Stimulated activated CD4-positive, alpha-beta T cell treated with anti-CD3 and anti-CD28 coated beads, Interleukin-15, amount 100 ng/mL, for 48 hours (primary cell): ENCODE measurements around the gene ZSWIM6.

Experiments used
- DNase-seq, 2 donors: peaks; one replicate each; pipeline ENCODE4 v3.0.0-alpha.2; 2020; ENCODE audit warnings: low read depth in 2 of 2

ZSWIM6 gene

DNA sequence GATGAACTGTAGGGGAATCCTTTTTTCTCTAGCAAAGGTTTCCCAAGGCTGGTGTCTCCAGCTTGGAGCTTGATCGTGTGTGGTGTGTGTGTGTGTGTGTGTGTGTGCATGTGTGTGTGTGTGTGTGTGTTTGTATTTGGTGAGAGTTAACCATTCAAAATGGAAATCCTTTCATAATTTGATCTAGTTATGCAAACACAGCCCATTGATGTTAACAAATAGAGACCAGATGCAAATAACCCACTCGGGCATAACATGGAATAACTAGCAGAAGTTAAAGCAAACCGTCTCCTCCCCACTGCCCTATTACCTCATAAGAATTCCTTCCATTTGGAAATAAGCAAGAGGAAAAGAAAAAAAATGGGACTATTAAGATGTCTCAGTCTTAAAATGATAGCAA lies 24.9 kb upstream of the ZSWIM6 start:
- DNase-seq, result no peak

DNA sequence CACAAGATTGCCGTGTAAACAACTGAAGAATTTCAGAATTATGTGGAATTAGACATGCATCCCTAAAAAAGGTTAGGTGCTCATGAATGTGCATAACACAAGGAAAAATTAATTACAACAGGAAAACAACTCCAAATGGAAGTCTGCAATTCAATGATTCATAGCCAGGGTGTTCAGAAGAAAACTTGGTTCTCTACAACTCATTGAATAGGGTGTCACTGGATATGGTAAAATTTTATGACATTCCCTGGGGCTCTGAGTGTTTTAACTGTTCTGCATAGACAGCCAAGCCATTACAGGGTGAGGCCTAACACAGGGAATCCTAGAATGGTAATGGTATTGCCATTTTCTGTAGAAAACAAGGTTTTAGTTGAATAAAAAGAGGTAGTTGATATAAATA lies 24.4 kb upstream of the ZSWIM6 start:
- DNase-seq, result no peak

DNA sequence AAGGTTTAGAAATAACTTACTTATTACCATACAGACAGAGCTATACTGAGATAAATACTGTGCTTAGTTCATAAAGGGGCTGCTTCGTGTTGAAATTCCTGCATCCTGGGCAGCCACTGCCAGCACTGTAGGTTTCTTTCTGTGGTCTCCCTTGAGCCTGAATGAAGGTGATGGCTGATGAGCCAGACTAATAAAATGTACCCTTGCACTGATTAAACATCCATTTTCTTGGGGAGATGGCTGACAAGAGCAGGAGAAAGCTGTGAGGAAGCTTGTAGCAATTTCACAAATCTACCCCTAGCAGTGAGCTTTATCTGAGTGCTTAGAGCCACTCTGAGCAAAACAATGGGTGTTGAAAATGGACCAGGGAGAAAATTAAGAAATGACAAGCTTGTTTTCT lies 23.3 kb upstream of the ZSWIM6 start:
- DNase-seq, result no peak

DNA sequence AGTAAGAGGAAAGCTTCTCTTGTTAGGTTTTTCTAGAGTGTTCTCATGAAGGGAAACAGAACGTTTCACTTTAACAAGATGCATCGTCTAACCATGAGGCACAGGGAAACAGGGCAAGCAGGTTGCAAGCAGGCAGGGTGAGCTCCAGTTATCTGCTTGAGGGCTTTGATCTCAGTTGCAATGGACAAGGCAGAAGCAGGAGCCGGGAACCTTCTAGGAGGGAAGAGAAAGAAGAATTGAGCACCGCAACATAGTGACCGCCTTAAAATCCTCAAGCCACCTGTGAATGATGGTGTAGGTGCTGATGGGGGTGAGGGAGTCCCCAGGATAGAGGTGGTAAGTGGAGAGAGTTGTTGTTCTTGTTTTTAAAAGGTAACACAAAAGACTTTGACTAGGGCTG lies 22.9 kb upstream of the ZSWIM6 start:
- DNase-seq, result no peak

DNA sequence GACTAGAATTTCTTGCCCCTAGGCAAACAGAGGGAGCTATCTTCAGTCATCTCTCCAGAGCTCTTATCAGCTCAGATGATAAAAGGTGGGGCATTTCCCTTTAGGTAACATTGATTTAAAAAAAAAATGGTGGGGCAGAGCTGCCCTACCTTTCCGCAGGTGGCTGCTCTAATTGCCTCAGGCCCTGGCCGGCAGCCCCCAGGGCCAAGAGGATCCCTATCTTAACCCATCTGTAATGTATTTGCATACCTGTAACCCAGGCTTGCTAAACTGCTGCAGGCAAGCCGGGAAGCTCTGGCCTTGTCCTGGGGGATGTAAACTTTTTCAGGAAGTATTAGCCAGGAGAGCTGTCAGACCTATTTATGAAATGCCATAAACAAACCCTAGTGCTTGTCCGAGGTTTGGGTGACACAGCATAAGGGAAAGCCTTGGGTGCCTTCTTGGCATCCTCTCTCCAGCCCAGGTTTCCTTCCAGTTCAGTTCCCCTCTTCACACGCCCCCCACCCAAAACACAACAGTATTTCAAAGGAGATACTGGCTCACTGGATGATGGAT lies 20.9 kb upstream of the ZSWIM6 start:
- DNase-seq, result no peak

DNA sequence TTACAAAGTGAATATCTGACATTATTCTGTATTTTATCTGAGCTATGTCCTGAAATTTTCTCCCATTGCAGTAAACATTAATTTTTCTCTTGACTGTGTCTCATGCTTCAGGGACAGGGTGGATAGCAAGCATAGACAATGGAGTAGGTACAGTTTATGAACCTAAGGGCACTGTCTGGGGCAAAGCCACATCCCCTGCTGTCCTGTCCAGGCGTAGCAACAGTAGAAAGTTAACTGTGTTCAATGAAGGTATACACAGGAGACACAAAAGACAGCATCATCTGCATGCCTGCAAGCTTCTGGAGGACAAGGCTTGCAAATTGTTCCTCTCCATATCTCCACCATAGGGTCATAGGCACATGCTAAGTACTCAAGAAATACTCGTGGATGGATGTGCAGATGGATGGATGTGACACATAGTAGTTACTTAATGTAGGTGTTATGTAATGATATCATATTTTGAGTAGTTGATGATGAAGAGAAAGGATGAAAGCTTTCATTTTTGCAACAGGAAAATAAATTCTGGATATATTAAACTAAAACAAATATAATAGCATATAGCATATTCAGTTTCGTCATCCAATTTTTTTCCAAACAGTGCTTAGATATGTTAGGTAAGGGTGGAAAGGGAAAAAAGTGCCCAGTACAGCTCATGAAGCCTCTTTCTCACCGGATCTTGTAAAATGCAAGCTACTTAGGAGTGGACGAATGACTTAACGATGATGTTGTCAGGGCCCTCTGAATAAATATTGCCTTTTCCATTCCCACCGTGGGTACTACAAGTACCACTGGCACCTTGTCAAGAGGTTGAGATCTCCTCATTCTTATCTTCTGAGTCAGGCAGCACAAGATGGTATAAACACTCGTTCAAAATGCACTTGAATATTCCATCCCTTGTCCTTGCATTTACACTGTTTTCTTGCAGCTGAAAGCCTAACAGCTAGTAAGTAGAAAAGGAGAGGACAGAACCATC lies 19.9 kb upstream of the ZSWIM6 start:
- DNase-seq, result no peak

DNA sequence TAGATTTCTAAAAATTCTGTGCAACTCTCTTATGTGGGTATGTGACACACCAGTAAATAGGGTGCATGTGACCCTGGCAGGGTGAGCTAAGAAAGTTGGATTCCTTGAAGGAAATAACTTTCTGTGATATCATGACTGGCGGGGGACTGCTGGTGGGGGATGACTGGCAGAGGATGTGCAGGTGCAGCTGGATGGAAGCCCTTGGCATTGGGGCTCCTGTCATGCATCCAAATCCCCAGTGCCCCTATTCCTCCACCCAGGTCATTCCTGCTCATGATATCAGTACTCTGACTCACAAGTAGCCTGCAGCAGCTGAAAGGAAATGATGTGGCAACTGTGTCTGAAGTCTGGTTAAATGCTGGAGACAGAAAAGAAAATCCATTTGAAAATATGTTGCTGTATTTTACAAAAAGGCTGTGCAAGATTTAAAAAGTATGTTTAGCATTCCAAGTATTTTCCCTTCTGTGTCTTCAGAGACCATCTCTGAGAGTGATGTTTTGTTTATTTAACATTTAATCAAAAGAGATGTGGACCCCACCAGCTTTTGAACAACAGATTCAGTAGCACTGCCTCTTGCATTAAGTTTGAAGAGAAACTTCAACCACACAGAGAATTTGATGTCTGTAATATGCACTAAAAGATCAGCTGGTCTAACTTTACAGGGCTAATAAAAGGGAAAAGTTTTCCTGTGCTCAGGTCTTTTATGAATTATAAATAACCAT lies 17.9 kb upstream of the ZSWIM6 start:
- no peak for DNase-seq

DNA sequence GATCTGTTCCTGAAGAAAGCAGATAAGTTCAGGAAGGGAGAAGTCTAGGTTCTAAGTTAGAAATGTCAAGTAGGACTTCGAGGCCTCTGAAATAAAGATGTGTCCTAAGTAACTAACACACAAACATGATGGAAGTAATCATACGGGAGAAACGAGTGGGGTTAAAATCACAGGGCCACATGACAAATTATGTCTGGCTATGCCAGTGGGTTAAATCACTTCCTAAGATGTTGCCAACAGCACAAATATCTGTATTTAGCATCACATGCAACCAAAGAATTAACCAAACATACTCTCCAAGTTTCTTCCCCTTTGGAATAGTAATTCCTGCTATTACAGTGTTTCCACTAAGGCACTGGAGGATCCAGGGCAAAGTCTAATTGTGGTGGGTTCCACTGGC lies 13.7 kb upstream of the ZSWIM6 start:
- no peak for DNase-seq

DNA sequence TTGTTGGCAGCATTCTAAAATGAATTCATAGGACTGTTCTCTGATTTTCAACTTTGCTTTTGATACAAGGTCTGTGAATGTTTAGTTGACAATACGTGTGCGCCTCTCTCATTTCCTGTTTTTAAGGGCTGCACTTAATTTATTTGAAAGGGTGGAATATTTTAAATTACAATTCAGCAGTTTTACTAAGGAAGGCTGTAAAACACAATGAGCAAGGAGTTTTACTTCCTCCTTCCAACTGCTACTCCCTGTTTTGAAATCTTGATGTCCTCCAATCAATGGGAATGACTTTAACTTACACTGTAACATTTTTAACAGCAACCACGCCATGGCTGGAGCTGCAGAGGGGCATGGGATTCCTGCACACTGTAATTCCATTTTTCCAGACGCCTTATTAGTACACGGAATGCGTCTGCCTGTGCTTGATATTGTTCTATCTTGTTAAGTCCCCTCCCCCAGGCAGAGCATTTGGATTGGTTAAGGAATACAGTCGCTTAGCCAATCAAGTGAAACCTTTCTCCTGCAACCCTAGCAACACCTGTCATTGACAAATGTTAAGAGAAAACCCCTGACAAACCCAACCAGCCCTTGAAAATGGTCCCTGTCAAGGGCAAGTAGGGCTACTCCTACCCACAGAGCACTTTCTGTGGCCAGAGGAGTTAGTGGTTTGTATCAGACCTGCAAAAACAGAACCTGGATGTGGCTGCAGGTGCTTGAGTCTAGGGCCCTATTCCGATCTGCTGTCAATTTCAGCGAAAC lies 12.5 kb upstream of the ZSWIM6 start:
- no peak for DNase-seq

DNA sequence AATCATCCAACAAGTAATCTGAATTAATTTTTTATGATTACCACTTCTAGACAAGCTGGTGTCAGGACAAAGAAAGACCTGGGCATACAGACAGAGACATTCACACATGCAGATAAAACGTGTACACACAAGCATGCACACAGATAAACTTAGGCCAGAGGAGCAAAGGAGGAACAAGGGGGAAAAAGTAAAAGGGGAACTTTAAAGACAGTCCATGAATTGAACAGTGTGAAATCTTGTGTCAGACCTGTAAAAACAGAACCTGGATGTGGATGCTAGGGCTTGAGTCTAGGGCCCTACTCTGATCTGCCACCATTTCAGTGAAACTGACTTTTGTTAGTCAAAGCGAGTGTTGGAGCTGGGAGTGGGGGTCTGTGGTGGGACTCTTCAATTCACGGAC lies 11.2 kb upstream of the ZSWIM6 start:
- no peak for DNase-seq

DNA sequence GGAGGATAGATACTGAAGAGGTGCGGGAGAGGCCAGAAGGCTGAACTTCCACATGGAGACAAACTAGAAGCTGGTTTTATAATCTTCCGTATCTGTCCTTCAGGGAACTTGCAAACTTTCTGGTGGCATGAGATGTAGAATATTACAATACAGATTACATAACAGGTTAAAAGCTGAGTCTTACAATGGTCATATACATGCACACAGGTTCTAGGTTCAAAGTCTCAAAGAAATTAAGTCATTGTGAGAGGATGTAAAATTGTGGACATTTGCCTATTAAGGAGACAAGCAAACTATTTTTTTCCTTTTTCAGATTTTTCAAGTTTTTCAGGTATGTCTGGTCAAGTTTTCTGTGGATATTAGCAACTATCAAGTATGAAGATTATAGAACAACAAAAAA lies 10.4 kb upstream of the ZSWIM6 start:
- no peak for DNase-seq

DNA sequence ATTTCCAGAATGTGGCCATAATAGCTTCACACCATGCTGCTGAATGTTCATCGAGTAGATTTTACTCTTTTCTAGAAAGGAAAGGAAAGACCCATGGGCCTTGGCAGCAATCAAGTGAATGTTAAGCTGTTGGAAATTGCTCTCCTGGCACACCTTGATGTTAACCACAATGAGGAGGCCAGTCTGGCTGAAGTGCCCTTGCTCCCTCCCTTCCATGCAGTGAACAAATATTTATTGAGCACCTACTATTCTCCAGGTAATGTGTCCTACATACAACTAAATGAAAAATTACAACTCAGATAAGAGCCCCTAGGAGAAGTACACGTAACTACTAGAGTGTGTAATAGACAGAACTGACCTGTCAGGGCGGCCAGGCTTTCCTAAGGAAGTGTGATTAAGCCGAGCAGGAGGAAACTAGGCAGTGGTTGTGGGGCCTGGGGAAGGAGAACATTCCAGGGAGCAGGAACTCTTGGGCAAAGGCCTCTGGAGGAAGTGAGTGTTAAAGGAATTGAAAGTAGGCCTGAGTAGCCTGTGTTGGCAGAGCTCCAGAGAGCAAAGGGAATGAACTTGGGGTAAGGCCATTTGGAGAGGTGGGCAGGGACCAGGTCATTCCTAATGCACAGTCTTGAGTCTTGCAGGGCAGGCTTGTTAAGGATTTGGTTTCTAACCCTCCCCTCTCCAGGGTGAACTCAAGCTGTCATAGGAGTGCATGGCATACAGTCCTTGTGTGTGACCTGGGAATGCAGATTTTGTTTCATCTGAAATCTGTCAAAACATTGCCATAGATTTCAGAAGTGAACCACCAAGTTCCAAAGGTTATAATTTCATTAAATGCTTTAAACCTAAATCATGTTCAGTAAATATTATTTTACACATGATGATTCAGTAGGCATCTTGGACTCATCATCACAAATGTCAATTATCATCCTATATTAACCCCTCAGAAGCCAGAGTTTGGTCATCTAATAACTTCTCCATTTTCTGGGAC lies 9.0 kb upstream of the ZSWIM6 start:
- no peak for DNase-seq

DNA sequence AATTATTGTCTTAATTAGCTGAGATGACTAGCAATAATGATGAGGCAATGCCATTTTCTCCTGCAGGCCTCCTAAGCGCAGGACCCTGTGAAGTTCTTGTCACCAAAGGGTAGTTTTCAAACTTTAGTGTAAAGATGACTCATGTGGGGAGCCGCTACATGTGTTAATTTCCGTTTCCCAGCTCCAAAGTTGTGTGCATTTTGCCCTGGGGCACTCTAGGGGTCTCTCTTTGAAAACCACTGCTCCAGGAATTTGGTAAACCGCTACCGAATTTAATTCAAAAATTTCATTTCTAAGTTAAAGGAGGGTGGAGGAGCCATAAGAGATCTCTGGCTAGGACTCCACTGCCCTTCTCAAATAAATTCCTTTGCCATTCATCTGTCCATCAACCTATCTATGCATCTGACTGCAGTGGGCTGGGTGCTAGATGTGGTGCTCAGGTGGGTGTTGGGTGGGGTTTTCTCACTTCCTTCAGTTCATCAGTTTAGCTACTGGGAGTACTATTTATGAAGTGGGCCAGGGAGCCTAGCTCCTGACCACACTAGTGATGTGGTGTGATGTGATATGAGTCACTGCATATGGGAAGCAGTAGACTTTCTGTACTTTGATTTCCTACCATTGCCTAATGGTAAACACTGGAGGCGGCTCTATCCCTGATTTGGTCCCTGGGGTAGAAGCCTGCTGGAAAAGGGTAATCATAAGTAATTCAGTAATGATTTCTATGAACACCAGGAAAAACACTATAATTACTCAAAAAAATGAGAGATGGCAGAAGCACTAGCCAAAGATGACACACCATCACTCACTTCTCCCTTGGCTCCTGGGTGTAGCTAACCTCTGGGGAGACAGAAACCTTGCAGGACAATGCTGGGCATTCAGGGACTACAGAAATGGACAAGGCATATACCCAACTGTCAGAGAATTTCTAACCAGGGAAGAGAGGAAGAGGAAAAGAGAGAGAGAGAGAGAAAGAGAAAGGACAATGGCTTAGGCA lies 4.0 kb upstream of the ZSWIM6 start:
- no peak for DNase-seq

DNA sequence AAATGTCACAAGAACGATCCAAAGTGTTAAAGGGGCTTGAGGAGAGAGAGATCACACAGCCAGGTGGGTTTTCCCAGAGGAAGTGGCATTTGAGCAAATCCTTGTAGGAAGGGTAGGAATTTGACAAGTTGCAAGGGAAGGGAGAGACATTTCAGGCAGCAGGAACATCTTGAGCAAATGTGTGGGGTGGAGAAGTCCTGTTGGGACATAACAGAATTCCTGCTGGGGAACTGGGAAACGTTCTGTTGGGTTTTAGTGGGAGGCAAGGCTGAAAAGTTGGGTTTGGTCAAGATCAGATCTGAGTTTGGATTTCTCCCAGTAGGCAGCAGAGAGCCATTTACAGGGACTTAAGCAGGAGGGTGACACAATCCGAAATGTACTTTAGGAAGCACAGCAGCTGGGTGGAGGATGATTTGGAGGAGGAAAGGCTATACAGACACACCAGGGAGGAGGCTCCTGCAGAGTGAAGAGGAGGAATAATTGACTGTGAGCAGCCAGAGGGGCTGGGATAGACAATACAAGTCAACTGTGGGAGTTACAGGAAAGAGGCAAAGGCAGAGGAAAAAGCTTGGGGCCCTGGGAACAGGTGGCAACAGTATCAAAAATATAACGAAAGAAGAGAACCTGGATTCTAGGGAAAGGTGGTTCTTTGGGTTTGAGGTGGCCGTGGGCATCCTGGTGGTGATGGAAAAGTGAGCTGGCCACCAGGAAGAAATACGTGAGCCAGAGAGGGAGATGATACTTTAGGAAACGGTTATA lies 3.1 kb upstream of the ZSWIM6 start:
- no peak for DNase-seq

DNA sequence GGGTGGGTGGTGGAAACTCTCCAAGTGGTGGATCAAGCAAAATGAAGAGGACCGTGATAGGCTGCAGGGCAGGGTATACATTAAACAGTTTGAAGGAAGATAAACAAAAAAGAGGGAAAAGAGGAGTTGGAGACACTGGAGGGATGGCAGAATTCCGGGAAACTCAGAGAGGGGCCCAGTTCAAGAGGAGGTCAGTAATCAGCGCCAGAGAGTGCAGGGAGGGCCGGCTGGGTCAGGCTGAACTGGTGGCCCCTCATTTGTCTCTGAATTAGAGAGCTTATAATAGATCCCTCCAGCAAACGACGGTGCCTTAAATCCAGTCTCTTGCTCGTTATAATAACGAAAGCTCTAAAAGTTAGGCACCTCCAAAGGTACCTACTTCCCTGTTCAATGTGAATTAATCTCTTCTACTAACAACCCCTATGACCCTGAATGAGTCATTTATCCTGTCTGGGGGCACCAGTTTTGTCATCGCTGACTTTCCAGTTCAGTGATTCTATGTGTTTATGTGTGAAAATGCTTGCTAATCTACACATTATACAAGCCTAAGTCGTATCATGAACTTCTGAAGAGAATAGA lies 2.4 kb upstream of the ZSWIM6 start:
- DNase-seq, result no peak

DNA sequence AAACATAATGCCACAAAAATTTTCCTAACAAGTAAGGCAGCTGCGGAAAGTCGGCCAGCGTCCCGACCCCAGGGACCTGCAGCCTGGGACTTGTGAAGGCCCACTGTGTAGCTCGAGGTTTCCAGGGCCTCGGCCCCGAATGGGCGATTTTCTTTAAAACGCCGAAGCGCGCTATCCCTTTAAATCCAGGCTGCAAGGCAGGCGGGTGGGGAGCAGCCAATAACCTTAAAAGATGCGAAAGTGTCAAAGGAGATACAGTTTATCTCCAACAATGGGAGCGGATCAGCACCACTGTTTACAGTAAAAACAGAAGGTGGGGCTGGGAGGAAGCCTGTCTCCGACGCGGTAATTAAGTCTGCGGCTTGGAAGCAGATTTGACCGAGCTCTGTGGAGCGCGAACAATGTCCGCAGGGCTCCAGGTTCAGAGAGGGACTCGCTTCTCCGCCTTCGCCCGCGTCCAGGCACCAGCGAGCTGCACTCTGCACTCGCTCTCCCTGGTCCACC lies 1.7 kb upstream of the ZSWIM6 start:
- DNase-seq, result no peak

DNA sequence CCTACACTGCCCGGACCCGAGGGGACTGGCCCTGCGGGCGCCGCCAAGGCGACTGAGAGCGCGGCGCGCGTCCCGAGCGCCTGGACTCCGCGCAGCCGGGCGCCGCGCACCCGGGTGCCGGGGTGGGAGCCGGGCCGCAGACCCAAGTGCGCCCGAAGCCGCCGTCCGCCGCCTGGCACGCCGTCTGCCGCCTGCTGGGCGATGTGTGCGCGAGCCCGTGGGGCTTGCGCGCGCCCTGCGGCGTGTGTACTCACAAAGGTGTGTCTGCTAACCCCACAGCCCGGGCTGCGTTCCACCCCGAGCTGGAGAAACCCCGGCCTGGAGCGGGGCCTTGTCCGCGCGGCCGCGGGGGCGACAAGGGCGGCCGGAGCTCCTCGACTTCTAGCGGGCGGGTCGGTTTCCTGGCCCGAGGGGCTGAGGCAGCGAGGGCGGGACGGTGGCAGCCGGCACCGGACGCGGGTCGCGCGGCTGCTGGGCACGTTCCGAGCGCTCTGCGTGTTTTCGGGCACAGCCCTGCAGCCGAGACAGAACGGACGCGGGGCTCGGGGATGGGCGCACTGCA lies 1.1 kb upstream of the ZSWIM6 start:
- peak in 1 of 2 donors; percentile 50 for DNase-seq

DNA sequence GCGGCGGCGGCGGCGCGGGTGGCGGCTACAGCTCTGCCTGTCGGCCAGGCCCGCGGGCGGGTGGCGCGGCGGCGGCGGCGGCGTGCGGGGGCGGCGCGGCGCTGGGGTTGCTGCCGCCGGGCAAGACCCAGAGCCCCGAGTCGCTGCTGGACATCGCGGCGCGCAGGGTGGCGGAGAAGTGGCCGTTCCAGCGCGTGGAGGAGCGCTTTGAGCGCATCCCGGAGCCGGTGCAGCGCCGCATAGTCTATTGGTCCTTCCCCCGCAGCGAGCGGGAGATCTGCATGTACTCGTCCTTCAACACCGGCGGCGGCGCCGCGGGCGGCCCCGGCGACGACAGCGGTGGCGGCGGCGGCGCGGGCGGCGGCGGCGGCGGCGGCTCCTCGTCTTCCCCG lies 296 bp downstream of the ZSWIM6 start:
- DNase-seq, result no peak
